DND-41 (cell line): ENCODE data around the gene ERCC1.

Experiments
- ATAC-seq: fragments of 200-7000 bp; cut with Tn5 transposase; 3 replicates; pipeline ENCODE4 v1.9.1; 2021; ENCODE audit warnings: low read depth; ENCODE audit not compliant: insufficient read depth
- DNase-seq: peaks from one replicate; pipeline ENCODE4 v3.0.0-alpha.2; 2020
- H2AFZ ChIP-seq: 2 replicates; pipeline ENCODE4 v1.6.0; 2012; ENCODE audit warnings: low read depth, low read length
- H3K27ac ChIP-seq: 2 replicates; pipeline ENCODE4 v1.5.1; 2012; ENCODE audit warnings: low read length, inconsistent platforms
- H3K27me3 ChIP-seq: fragments of 200-600 bp; sonication (generic); 2 replicates; pipeline ENCODE4 v1.6.0; 2012; ENCODE audit warnings: low read length, mild to moderate bottlenecking, inconsistent platforms; ENCODE audit not compliant: insufficient read depth, poor library complexity
- H3K36me3 ChIP-seq: 2 replicates; pipeline ENCODE4 v1.5.1; 2012; ENCODE audit warnings: low read length, inconsistent platforms; ENCODE audit not compliant: insufficient read depth
- H3K4me1 ChIP-seq: 2 replicates; pipeline ENCODE4 v1.5.1; 2012; ENCODE audit warnings: mild to moderate bottlenecking, low read length; ENCODE audit not compliant: insufficient read depth
- H3K4me2 ChIP-seq: 2 replicates; pipeline ENCODE4 v1.6.0; 2012; ENCODE audit warnings: mild to moderate bottlenecking, moderate library complexity, low read length, inconsistent platforms; ENCODE audit not compliant: insufficient read depth
- H3K4me3 ChIP-seq, 2 experiments: fragments of 200-600 bp in 1 of 2; shearing (Covaris generic) in 1 of 2; 2 replicates each; pipeline ENCODE4 v1.5.1; 2012 to 2016; ENCODE audit warnings: inconsistent platforms in 2 of 2, low read length in 2 of 2, mild to moderate bottlenecking in 2 of 2, low read depth in 1 of 2, moderate library complexity in 1 of 2
- H3K79me2 ChIP-seq: 2 replicates; pipeline ENCODE4 v1.6.0; 2012; ENCODE audit warnings: low read length, inconsistent platforms; ENCODE audit not compliant: insufficient read depth
- H3K9ac ChIP-seq: 2 replicates; pipeline ENCODE4 v1.6.0; 2012; ENCODE audit warnings: low read depth, mild to moderate bottlenecking, inconsistent platforms, low read length, moderate library complexity
- H3K9me3 ChIP-seq: 2 replicates; pipeline ENCODE4 v1.5.1; 2012; ENCODE audit warnings: low read length, moderate library complexity, mild to moderate bottlenecking, inconsistent platforms; ENCODE audit not compliant: insufficient read depth, severe bottlenecking
- H4K20me1 ChIP-seq: 2 replicates; pipeline ENCODE4 v1.6.0; 2012; ENCODE audit warnings: low read length; ENCODE audit not compliant: insufficient read depth
- CTCF ChIP-seq: IDR thresholded peaks from 2 replicates; pipeline ENCODE4 v1.5.1; 2012; ENCODE audit warnings: borderline replicate concordance, low read length, moderate library complexity, mild to moderate bottlenecking; ENCODE audit not compliant: poor library complexity, severe bottlenecking; ENCODE audit errors: extremely low read depth
- EZH2 ChIP-seq: IDR thresholded peaks from 3 replicates; pipeline ENCODE4 v1.6.1; 2012; ENCODE audit warnings: borderline replicate concordance, low read depth, mild to moderate bottlenecking, moderate library complexity, low read length, inconsistent platforms; ENCODE audit not compliant: severe bottlenecking

The ERCC1 gene

GRCh38 chr19:45423589-45424190 is at the start of gene ERCC1:
Gene ERCC1 (minus strand): TSS chr19:45423917. CDS start chr19:45423374, 543 bp downstream.
- Histone ChIP-seq H3K79me2 (peaks cover 11% of the 10 kb centered on the region), H3K27me3 (peaks cover under 1% of the 10 kb centered on the region), H4K20me1 (peaks cover 3% of the 10 kb centered on the region; the same call in 1 of the 2 replicates), H3K4me1 (peaks cover 40% of the 10 kb centered on the region), H3K4me2 (peak within 1 kb of the TSS; percentile 96), H3K9ac (peak within 1 kb of the TSS; percentile 66), H3K27ac (peak within 1 kb of the TSS; percentile 64), H3K4me3 (peak within 1 kb of the TSS; percentile 70 to 76), H2AFZ (peak within 1 kb of the TSS; percentile 89), H3K9me3 (no peaks in the 10 kb centered on the region), H3K36me3 (peaks cover 18% of the 10 kb centered on the region)
- DNase-seq, result peak; percentile 77
- TF ChIP-seq EZH2, result no peak
- no peak for TF ChIP-seq CTCF
- peak; percentile 89 for ATAC-seq

- Histone ChIP-seq H3K9me3 (no peaks in the 10 kb centered on the region), H2AFZ (no peak overlapping the region), H3K4me2 (no peak overlapping the region), H3K27ac (no peak overlapping the region), H3K79me2 (no peaks in the 10 kb centered on the region), H3K4me3 (no peak overlapping the region), H4K20me1 (peaks cover 5% of the 10 kb centered on the region), H3K36me3 (no peaks in the 10 kb centered on the region), H3K27me3 (peaks cover 3% of the 10 kb centered on the region), H3K9ac (no peak overlapping the region), H3K4me1 (peaks cover 35% of the 10 kb centered on the region)
- TF ChIP-seq EZH2 (no peak), CTCF (no peak)
- ATAC-seq, result no peak
- no peak for DNase-seq
These were observed 49.6 kb upstream of the ERCC1 start for GRCh38 chr19:45473367-45473681.

GRCh38 chr19:45472563-45473366 is 49.0 kb upstream of the ERCC1 start:
- Histone ChIP-seq H3K9me3 (no peaks in the 10 kb centered on the region), H3K4me3 (no peak overlapping the region), H2AFZ (no peak overlapping the region), H3K36me3 (no peaks in the 10 kb centered on the region), H3K4me2 (no peak overlapping the region), H3K27me3 (peaks cover 7% of the 10 kb centered on the region), H4K20me1 (peaks cover 9% of the 10 kb centered on the region), H3K9ac (no peak overlapping the region), H3K27ac (no peak overlapping the region), H3K79me2 (no peaks in the 10 kb centered on the region), H3K4me1 (peaks cover 35% of the 10 kb centered on the region)
- DNase-seq (no peak), ATAC-seq (no peak)
- no peak for TF ChIP-seq EZH2
- TF ChIP-seq CTCF, result no peak
